Activated CD4-positive, alpha-beta T cell treated with anti-CD3 and anti-CD28 coated beads for 36 hours (primary cell): ENCODE measurements around the gene KIF7. TPM values are rescaled to one million over a fixed set of nuclear protein-coding genes. Genes with fewer than 3 reads are reported as not detected.

ENCODE experiments used
- ATAC-seq: fragments of 200-7000 bp; cut with Tn5 transposase; one replicate; pipeline ENCODE4 v1.10.0; 2021; ENCODE audit warnings: mild to moderate bottlenecking, moderate library complexity
- CTCF ChIA-PET: fragments of 350-600 bp; sonication (Branson Sonifier 250); formaldehyde crosslinking; loops from one replicate; lab custom pipeline; 2021; ENCODE audit warnings: antibody characterized with exemption; lab: Charles Lee
- POLR2A ChIA-PET: fragments of 350-600 bp; sonication (Branson Sonifier 250); formaldehyde crosslinking; loops from one replicate; lab custom pipeline; 2021; ENCODE audit warnings: antibody characterized with exemption, inconsistent platforms; lab: Charles Lee
- DNase-seq: peaks from one replicate; pipeline ENCODE4 v3.0.0-alpha.2; 2020
- H3K27ac Mint-ChIP-seq: one replicate; pipeline ENCODE4 v1.8.0; 2021; ENCODE audit warnings: mixed read lengths
- H3K27me3 Mint-ChIP-seq: one replicate; pipeline ENCODE4 v1.8.0; 2021; ENCODE audit warnings: mixed read lengths
- H3K36me3 Mint-ChIP-seq: one replicate; pipeline ENCODE4 v1.8.0; 2021; ENCODE audit warnings: low read depth, mixed read lengths
- H3K4me1 Mint-ChIP-seq: one replicate; pipeline ENCODE4 v1.8.0; 2021; ENCODE audit warnings: mixed read lengths
- H3K4me3 Mint-ChIP-seq: one replicate; pipeline ENCODE4 v1.8.0; 2021; ENCODE audit warnings: mild to moderate bottlenecking, moderate library complexity, mixed read lengths
- H3K9me3 Mint-ChIP-seq: one replicate; pipeline ENCODE4 v1.8.0; 2021; ENCODE audit warnings: low read depth, mixed read lengths
- intact Hi-C, 2 experiments: fragments of 100-400 bp; cut with DNase I in 1 of 2; cut with micrococcal nuclease in 1 of 2; formaldehyde crosslinking; loops; one replicate each; pipeline versions ENCODE4 v1.14.2 to v1.15.1; 2022 to 2024; cut with DNase I, micrococcal nuclease
- total RNA-seq, 2 experiments: library from RNA; stranded (reverse); gene quantifications; one replicate each; pipeline ENCODE4 v1.2.3, GENCODE V29; 2021

KIF7 gene
- total RNA-seq, 2 experiments from 2014 or later, result 2.1 to 2.3 TPM

DNA sequence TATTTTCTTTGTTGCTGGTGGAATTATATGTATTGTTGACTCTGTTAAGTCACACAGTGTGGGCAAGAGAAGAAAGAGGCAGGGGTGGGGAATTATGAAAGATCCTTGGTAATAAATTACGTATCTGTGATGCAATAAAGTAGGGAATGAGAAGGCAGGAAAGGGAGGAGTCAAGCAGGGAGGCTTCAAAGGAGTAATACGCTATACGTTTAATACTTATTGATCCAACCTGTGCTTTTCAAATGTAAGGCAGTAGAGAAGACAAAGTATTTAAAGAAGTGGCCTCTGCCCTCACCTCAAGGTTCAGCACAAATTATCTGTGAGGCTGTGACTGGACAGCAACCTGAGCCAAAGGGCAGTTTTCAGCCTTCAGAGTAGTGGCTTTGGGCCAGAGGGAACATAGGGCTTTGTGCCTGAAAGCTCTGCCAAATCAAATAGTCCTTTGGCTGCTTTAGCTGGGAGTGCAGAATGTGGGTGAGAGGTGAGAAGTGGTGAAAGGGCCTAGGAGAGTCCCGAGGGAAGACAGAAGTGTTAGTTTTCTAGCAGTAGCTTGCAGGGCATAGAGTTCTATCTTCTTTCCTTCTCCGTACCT is 25.1 kb upstream of the KIF7 start:
- H3K4me1 Mint-ChIP-seq, result no peaks in the 10 kb centered on the region
- H3K27me3 Mint-ChIP-seq, result no peaks in the 10 kb centered on the region
- intact Hi-C loops, result no loop called here
- no peak overlapping the region for H3K27ac Mint-ChIP-seq
- ChIA-PET CTCF (no interaction called here), POLR2A (no interaction called here)
- no peaks in the 10 kb centered on the region for H3K9me3 Mint-ChIP-seq
- H3K4me3 Mint-ChIP-seq, result no peak overlapping the region
- DNase-seq (no peak), ATAC-seq (no peak)
- peaks cover 6% of the 10 kb centered on the region for H3K36me3 Mint-ChIP-seq

DNA sequence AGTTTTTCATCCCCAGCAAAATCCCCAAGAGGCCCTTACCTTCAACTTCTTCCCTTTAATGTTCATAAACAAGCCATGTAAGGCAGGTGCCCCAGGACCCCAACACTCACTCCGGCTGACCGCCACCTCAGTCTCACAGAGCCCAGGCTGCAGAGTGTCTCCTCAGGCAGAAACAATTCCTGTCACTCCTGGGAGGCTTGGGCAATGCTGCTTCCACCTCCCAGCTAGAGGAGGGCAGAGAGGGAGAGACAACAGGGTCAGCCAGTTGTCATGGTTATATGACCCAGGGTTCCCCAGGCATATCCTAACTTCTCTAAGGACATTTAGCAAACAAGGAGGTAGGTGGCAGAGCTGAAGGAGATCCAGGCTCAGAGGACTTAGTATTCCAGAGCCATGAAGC is 23.9 kb upstream of the KIF7 start, which contains the start of gene PLIN1:
Gene PLIN1 (minus strand): TSS at position 156 of the 400 bp plus-strand sequence. CDS start 1,878 bp downstream, outside the sequence.
- no peaks in the 10 kb centered on the region for H3K27me3 Mint-ChIP-seq
- DNase-seq (no peak), ATAC-seq (no peak)
- ChIA-PET CTCF (interaction anchor here (0.7 kb wide), 1 partner anchor 10 kb away, joined by 3 read pairs; no protein-coding TSS in a partner anchor), POLR2A (no interaction called here)
- no peaks in the 10 kb centered on the region for H3K9me3 Mint-ChIP-seq
- peaks cover 6% of the 10 kb centered on the region for H3K36me3 Mint-ChIP-seq
- no peak within 1 kb of the TSS for H3K27ac Mint-ChIP-seq
- no peaks in the 10 kb centered on the region for H3K4me1 Mint-ChIP-seq
- intact Hi-C loops, result no loop called here
- H3K4me3 Mint-ChIP-seq, result no peak within 1 kb of the TSS

DNA sequence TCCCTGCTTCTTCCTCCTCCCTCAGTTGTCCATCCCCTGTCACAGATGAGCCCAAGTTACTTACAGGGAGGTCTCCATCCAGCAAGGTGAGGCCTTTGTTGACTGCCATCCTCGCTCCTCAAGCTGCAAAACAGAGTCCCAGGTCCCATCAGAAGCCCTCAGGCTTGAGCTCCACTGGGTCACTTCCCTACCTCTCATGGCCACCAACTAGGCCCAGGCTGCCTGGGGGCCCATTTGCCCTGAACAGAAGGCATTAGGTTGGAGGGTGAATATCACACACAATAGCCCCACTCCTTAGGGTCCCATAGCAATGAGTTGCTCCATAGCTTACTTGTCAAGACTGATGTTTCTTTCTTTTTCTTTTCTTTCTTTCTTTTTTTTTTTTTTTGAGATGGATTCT is 22.1 kb upstream of the KIF7 start:
- ChIA-PET POLR2A (interaction anchor here (0.6 kb wide), 1 partner anchor 98 kb away, joined by 6 read pairs; no protein-coding TSS in a partner anchor), CTCF (no interaction called here)
- intact Hi-C loops, result no loop called here
- Mint-ChIP-seq H3K36me3 (no peaks in the 10 kb centered on the region), H3K27me3 (no peaks in the 10 kb centered on the region), H3K4me1 (no peaks in the 10 kb centered on the region), H3K9me3 (no peaks in the 10 kb centered on the region), H3K27ac (no peak overlapping the region), H3K4me3 (no peak overlapping the region)
- DNase-seq, result no peak
- no peak for ATAC-seq

DNA sequence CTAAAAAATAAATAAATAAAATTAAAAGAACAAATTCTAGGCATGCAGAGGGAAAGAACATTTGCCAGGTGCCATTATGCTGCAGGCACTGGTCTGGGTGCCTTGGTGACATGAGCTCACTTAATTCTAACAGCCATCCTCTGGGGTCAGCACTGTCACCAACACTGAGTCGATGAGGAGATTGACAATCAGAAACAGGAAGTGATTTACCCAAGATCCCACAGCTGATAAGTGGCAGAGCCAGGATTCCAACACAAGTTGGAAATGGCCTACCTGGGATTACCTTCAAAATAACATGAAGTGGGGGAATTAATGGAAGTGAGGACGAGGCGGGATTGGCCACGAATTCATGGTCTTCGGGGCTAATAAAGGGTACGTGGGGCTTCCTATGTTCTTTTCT is 20.3 kb upstream of the KIF7 start:
- Mint-ChIP-seq H3K36me3 (no peaks in the 10 kb centered on the region), H3K27ac (no peak overlapping the region), H3K4me1 (no peaks in the 10 kb centered on the region), H3K27me3 (no peaks in the 10 kb centered on the region), H3K4me3 (no peak overlapping the region), H3K9me3 (no peaks in the 10 kb centered on the region)
- ChIA-PET POLR2A (no interaction called here), CTCF (interaction anchor here (0.6 to 0.8 kb wide), 4 partner anchors 10 to 1853 kb away, joined by 3 read pairs; no protein-coding TSS in a partner anchor)
- intact Hi-C loops, result no loop called here
- DNase-seq (no peak), ATAC-seq (no peak)

DNA sequence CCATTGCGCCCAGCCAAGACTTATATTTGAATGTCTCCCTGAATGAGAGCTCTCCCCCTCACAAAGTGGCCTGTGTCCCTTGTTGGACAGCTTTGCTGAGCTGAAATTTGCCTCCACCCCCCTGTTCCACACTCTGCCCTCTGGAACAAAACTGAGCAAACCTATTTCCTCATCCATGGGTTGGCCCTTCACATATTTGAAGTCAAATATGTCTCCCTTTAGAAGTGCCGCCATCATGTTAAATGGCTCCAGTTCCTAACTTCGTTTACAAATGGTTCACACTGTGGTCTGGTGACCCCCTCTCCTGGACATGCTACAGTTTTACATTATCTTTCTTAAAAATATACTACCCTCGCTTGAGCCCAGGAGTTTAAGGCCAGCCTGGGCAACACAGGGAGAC is 19.3 kb upstream of the KIF7 start:
- CTCF ChIA-PET, result interaction anchor here (1.0 to 1.8 kb wide), 3 partner anchors 14 to 28 kb away, joined by 3 to 5 read pairs (median 4); no protein-coding TSS in a partner anchor

DNA sequence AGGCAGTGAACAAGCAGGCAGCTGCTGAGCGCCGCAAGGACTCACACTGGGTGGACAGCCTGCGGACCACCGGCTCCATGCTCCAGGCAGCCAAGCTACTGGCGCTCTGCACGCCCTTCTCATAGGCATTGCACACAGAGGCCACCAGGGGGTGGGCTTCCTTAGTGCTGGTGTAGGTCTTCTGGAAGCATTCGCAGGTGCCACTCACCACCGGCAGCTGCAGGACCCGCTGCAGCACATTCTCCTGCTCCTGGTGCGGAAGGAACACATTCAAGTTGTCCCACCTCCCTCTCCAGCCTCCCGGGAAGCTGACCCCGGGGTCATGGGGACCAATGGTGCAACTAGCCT is 17.9 kb upstream of the KIF7 start:
- POLR2A ChIA-PET, result no interaction called here
- H3K36me3 Mint-ChIP-seq, result no peaks in the 10 kb centered on the region
- H3K4me3 Mint-ChIP-seq, result no peak overlapping the region
- intact Hi-C loops, result no loop called here
- CTCF ChIA-PET, result interaction anchor here (0.5 to 1.8 kb wide), 6 partner anchors 16 to 415 kb away, joined by 3 to 7 read pairs (median 4); no protein-coding TSS in a partner anchor
- DNase-seq (peak; percentile 52), ATAC-seq (peak; percentile 55)
- H3K27me3 Mint-ChIP-seq, result no peaks in the 10 kb centered on the region
- H3K27ac Mint-ChIP-seq, result no peak overlapping the region
- no peaks in the 10 kb centered on the region for H3K4me1 Mint-ChIP-seq
- H3K9me3 Mint-ChIP-seq, result no peaks in the 10 kb centered on the region

More for the DNA sequence above, 19.3 kb upstream of the KIF7 start:
- ATAC-seq (no peak), DNase-seq (no peak)
- POLR2A ChIA-PET, result no interaction called here
- intact Hi-C loops, result no loop called here
- no peaks in the 10 kb centered on the region for H3K9me3 Mint-ChIP-seq
- no peaks in the 10 kb centered on the region for H3K36me3 Mint-ChIP-seq
- H3K4me3 Mint-ChIP-seq, result no peak overlapping the region
- H3K27ac Mint-ChIP-seq, result no peak overlapping the region
- no peaks in the 10 kb centered on the region for H3K4me1 Mint-ChIP-seq
- H3K27me3 Mint-ChIP-seq, result no peaks in the 10 kb centered on the region

DNA sequence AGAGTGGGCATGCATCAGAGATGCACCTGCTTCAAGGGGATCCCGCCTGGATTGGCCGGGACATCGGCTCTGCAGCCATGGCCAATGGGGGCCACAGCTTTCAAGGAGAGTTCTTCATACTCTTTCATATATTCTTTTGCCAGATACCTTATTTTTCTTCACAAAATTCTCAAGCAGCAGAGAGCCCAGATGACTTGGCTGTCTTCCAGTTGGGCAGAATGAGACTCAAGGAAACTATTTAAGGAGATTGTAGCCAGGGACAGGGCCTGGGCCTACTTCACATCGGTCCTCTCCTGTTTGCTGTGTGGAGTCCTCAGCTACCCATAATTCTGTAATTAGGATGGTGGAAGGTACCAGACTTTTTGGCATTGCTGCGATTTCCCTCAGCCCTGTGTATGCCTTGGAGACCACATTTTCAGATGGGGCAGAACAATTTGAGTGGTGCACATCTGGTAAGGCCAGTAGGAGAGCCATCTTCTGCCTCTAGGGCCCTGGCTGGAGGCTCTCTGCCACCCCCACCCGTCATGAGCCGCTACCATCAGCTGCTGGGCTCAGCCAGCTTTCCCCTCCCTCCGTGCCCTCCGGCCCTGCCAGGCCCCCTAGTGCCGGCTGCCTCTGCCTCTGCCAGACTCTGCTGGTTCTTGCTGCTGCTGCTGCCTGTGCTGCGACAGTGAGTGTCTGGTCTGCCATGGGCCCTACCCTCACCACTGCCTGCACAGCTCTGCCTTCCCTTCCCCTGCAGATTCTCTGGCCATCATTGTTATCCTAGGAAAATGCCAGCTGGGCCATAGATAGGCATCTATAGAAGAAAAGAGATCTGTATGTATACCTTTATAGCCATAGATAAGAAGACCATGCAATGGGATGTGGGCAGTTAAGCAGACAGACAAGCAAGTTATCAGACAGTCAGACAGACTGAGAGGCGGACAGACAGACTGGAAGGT is 17.2 kb upstream of the KIF7 start:
- no peaks in the 10 kb centered on the region for H3K9me3 Mint-ChIP-seq
- DNase-seq (no peak), ATAC-seq (no peak)
- intact Hi-C loops, result no loop called here
- ChIA-PET CTCF (interaction anchor here (0.5 to 1.8 kb wide), 3 partner anchors 15 to 335 kb away, joined by 4 to 7 read pairs (median 5); no protein-coding TSS in a partner anchor), POLR2A (no interaction called here)
- no peaks in the 10 kb centered on the region for H3K36me3 Mint-ChIP-seq
- no peaks in the 10 kb centered on the region for H3K27me3 Mint-ChIP-seq
- H3K27ac Mint-ChIP-seq, result no peak overlapping the region
- no peak overlapping the region for H3K4me3 Mint-ChIP-seq
- no peaks in the 10 kb centered on the region for H3K4me1 Mint-ChIP-seq

DNA sequence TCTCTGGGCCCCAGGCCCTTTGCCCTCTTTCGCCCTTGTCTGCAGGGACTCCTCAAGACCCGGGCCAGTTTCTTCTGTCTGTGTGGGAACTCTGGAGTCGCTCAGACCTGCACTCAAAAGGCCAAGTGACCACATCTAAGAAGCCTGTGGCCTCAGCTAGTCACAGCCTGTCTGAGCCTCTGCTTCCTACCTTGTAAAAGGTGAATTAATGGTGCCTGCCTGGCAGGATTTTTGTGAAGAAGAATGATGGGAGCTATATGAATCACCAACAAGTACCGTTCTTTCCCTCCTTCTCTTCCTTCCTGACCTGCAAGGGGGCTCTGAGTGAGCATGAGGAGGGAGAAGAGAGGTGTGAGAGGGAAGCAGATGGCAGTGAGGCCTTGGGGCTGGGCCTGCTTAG is 16.4 kb upstream of the KIF7 start:
- intact Hi-C loops, result no loop called here
- no peak for ATAC-seq
- no peak overlapping the region for H3K4me3 Mint-ChIP-seq
- H3K27ac Mint-ChIP-seq, result no peak overlapping the region
- no peaks in the 10 kb centered on the region for H3K27me3 Mint-ChIP-seq
- no peak for DNase-seq
- H3K4me1 Mint-ChIP-seq, result no peaks in the 10 kb centered on the region
- ChIA-PET POLR2A (no interaction called here), CTCF (interaction anchor here (1.3 to 1.8 kb wide), 3 partner anchors 9 to 24 kb away, joined by 4 to 7 read pairs (median 5); no protein-coding TSS in a partner anchor)
- no peaks in the 10 kb centered on the region for H3K9me3 Mint-ChIP-seq
- H3K36me3 Mint-ChIP-seq, result no peaks in the 10 kb centered on the region

DNA sequence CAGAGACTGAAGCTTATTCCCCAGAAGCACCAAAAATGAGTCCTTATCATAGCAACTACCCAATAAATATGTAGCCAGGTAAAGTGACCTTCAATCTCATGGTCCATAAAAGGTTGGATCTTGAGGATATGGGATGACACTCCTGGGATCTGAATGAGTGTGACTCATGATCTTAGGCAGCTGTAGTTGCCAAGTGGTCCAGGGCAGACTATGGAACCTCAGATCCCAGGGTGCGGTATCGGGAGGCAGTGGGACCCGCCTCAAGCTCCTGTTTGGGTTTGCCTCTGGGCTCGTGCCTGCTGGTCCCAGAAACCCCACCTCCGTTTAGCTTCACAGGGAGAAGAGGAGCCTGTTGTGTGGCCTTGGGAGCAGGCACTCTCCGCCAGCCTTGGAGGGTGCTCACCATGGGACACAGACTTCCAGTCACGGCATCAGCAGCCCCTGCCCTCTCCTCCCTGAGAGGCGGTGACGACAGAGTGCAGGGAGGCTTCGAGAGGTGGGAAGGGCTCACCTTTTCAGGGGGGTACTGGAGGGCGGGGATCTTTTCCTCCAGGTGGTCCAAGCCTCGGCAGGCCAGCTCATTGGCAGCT is 15.8 kb upstream of the KIF7 start:
- no peak for DNase-seq
- H3K4me3 Mint-ChIP-seq, result no peak overlapping the region
- H3K36me3 Mint-ChIP-seq, result no peaks in the 10 kb centered on the region
- no peaks in the 10 kb centered on the region for H3K4me1 Mint-ChIP-seq
- H3K9me3 Mint-ChIP-seq, result no peaks in the 10 kb centered on the region
- no peaks in the 10 kb centered on the region for H3K27me3 Mint-ChIP-seq
- POLR2A ChIA-PET, result no interaction called here
- H3K27ac Mint-ChIP-seq, result no peak overlapping the region
- no peak for ATAC-seq
- intact Hi-C loops, result no loop called here
- CTCF ChIA-PET, result interaction anchor here (0.6 to 1.3 kb wide), 3 partner anchors 8 to 79 kb away, joined by 3 to 4 read pairs (median 4); no protein-coding TSS in a partner anchor

DNA sequence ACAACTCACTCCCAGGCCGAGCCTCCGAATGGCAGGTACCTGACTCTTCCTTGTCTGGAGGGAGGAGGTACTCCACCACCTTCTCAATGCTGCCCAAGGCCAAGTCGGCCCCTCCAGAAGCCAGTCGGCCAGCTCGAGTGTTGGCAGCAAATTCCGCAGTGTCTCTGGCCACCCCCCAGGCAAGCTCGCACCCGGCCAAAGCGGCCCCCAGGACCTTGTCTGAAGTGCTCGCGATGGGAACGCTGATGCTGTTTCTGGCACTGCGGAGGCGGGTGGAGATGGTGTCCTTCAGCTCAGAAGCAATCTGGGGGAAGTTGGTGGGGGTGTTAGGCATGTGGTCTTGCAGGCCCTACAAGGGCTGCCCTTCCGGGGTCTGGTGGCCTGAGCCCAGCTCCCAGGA is 14.7 kb upstream of the KIF7 start:
- ChIA-PET CTCF (interaction anchor here (0.6 kb wide), 1 partner anchor 20 kb away, joined by 3 read pairs; no protein-coding TSS in a partner anchor), POLR2A (no interaction called here)
- intact Hi-C loops, result no loop called here
- Mint-ChIP-seq H3K36me3 (no peaks in the 10 kb centered on the region), H3K9me3 (no peaks in the 10 kb centered on the region), H3K4me3 (no peak overlapping the region), H3K27ac (no peak overlapping the region), H3K4me1 (peaks cover under 1% of the 10 kb centered on the region), H3K27me3 (peaks cover 1% of the 10 kb centered on the region)
- ATAC-seq, result no peak
- DNase-seq, result no peak

DNA sequence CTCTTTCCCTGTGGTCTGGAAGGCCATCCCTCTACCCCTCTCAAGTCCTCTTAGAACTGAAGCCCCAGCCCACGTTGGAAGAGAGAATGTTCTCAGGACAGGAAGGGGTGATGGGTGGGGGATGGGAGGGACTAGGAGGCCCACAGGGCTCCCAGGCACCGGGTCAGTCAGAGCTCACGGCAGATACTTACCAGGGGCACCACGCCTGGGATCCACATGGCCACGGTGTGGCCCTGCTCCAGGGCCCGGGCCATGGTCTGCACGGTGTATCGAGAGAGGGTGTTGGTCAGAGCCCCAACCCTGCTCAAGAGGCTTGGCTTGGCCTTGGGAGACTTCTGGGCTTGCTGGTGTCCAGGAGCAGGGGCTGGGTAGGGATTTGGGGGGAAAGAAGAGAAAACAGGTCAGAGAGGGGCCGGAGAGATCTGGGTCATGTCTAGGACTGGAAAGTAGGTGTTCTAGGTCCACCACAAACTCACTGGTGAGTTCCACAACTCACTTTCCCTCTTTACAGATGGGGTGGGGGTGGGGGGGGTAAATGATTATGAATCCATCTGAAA is 14.1 kb upstream of the KIF7 start:
- Mint-ChIP-seq H3K9me3 (no peaks in the 10 kb centered on the region), H3K27ac (no peak overlapping the region), H3K27me3 (peaks cover 7% of the 10 kb centered on the region), H3K36me3 (no peaks in the 10 kb centered on the region), H3K4me1 (peaks cover 1% of the 10 kb centered on the region), H3K4me3 (no peak overlapping the region)
- intact Hi-C loops, result no loop called here
- DNase-seq (no peak), ATAC-seq (no peak)
- POLR2A ChIA-PET, result no interaction called here
- CTCF ChIA-PET, result no interaction called here
